Testis (tissue), 3 donors: ENCODE results near the gene CD300C. TPM values are rescaled to one million over a fixed set of nuclear protein-coding genes. Genes with fewer than 3 reads are reported as not detected.
A peak's percentile ranks its signal among the peaks of the same experiment; 100 is the strongest.

ENCODE experiments used
- DNase-seq: peaks from one replicate; pipeline ENCODE4 v3.0.0-alpha.2; 2019
- H3K27ac ChIP-seq, 2 donors: fragments of 200-600 bp; sonication (generic); one replicate each; pipeline ENCODE4 v1.5.1; 2019
- H3K27me3 ChIP-seq: fragments of 200-600 bp; sonication (generic); one replicate; pipeline ENCODE4 v1.5.1; 2019
- H3K36me3 ChIP-seq: fragments of 200-600 bp; sonication (generic); one replicate; pipeline ENCODE4 v1.5.1; 2017; ENCODE audit warnings: low read depth; ENCODE audit errors: missing control alignments
- H3K4me1 ChIP-seq: fragments of 200-600 bp; sonication (generic); one replicate; pipeline ENCODE4 v1.5.1; 2019
- H3K4me3 ChIP-seq, 2 donors: fragments of 200-600 bp; sonication (generic); one replicate each; pipeline ENCODE4 v1.5.1; 2017 to 2019
- H3K9me3 ChIP-seq: fragments of 200-600 bp; sonication (generic); one replicate; pipeline ENCODE4 v1.5.1; 2017
- CTCF ChIP-seq, 3 experiments: fragments of 450-650 bp in 2 of 3; fragments of 200-600 bp in 1 of 3; sonication (generic) in 1 of 3; IDR thresholded peaks; one replicate each; pipeline ENCODE4 v1.5.1; 2016 to 2019; ENCODE audit warnings: antibody characterized with exemption in 3 of 3, mild to moderate bottlenecking in 2 of 3, moderate library complexity in 1 of 3
- POLR2A ChIP-seq: fragments of 450-650 bp; IDR thresholded peaks from one replicate; pipeline ENCODE4 v1.6.1; 2017; ENCODE audit warnings: antibody characterized with exemption, mild to moderate bottlenecking, moderate library complexity
- WGBS, 2 donors: methylation state at CpG; one replicate each; pipeline ENCODE4 v1.1.5; 2018; 5-methylcytosine and 5-hydroxymethylcytosine counted together
- intact Hi-C: fragments of 100-400 bp; cut with DNase I; formaldehyde crosslinking; loops from one replicate; pipeline ENCODE4 v1.15.1; 2023; ENCODE audit warnings: low total_unique reads
- polyA plus RNA-seq: library from polyadenylated mRNA; stranded (reverse); fragments of 350-450 nt; fragmentation: Illumina TruSeq; extraction: RNeasy Lipid Tissue Mini Kit (QIAGEN cat#74804); gene quantifications from one replicate; pipeline ENCODE4 v1.2.3, GENCODE V29; 2014; ENCODE audit warnings: low read depth, low replicate concordance; ENCODE audit not compliant: insufficient read depth
- total RNA-seq, 2 donors: library from RNA; depleted of rRNA; stranded (reverse); fragments of >200 nt; gene quantifications; one replicate each; pipeline ENCODE4 v1.2.3, GENCODE V29; 2016

Gene CD300C
- total and polyA plus RNA-seq, 3 donors from 2014 or later, result 0.34 to 0.81 (median 0.39) TPM

- no peaks in the 10 kb centered on the region for H3K4me1 ChIP-seq
- WGBS, 2 donors, result 74 to 76% methylated on average over 6 to 10 of the region's 10 CpGs
- no peak for TF ChIP-seq CTCF (IDR thresholded peaks at IDR 0.05)
- no peak for TF ChIP-seq POLR2A
- intact Hi-C loops, result no loop called here
- DNase-seq, result no peak
- no peaks in the 10 kb centered on the region for H3K9me3 ChIP-seq
- no peaks in the 10 kb centered on the region for H3K27me3 ChIP-seq
- no peak overlapping the region for H3K27ac ChIP-seq
- H3K36me3 ChIP-seq, result no peaks in the 10 kb centered on the region
- no peak overlapping the region for H3K4me3 ChIP-seq
Observed at GRCh38 chr17:74539281-74539820, 6.6 kb downstream of the CD300C start.

- no peaks in the 10 kb centered on the region for H3K27me3 ChIP-seq
- no peak overlapping the region for H3K4me3 ChIP-seq
- H3K27ac ChIP-seq, result no peak overlapping the region
- no peaks in the 10 kb centered on the region for H3K36me3 ChIP-seq
- no peak for DNase-seq
- TF ChIP-seq POLR2A, result no peak
- no peak for TF ChIP-seq CTCF (IDR thresholded peaks at IDR 0.05)
- WGBS, 2 donors, result 68 to 75% methylated on average over 3 of the region's 3 CpGs
- no peaks in the 10 kb centered on the region for H3K4me1 ChIP-seq
- H3K9me3 ChIP-seq, result no peaks in the 10 kb centered on the region
- intact Hi-C loops, result no loop called here
Observed at GRCh38 chr17:74536890-74537289, 9.0 kb downstream of the CD300C start.

- Histone ChIP-seq H3K4me1 (no peaks in the 10 kb centered on the region), H3K27ac (peak overlapping the region in 1 of 2 donors; percentile 59), H3K9me3 (no peaks in the 10 kb centered on the region), H3K4me3 (peak overlapping the region in 1 of 2 donors; percentile 31), H3K36me3 (no peaks in the 10 kb centered on the region), H3K27me3 (no peaks in the 10 kb centered on the region)
- 46 to 50% methylated on average over 10 of the region's 10 CpGs for WGBS, 2 donors
- TF ChIP-seq POLR2A (no peak), CTCF (IDR thresholded peaks at IDR 0.05) (no peak)
- DNase-seq, result peak; percentile 70
- intact Hi-C loops, result no loop called here
Observed at GRCh38 chr17:74532115-74532514, 13.8 kb downstream of the CD300C start.

GRCh38 chr17:74531231-74531761, 14.6 kb downstream of the CD300C start, which contains the start of gene CD300LB:
Gene CD300LB, minus strand, starts transcription at chr17:74531475. Its CDS starts 125 bp downstream, at chr17:74531350.
- intact Hi-C loops, result no loop called here
- no peak for TF ChIP-seq CTCF (IDR thresholded peaks at IDR 0.05)
- 50 to 56% methylated on average over 10 of the region's 10 CpGs for WGBS, 2 donors
- no peak for DNase-seq
- Histone ChIP-seq H3K9me3 (no peaks in the 10 kb centered on the region), H3K4me1 (no peaks in the 10 kb centered on the region), H3K27ac (peak within 1 kb of the TSS in 1 of 2 donors; percentile 59), H3K27me3 (no peaks in the 10 kb centered on the region), H3K4me3 (peak within 1 kb of the TSS in 1 of 2 donors; percentile 31), H3K36me3 (no peaks in the 10 kb centered on the region)

GRCh38 chr17:74530831-74531150, 15.1 kb downstream of the CD300C start:
- intact Hi-C loops, result no loop called here
- Histone ChIP-seq H3K9me3 (no peaks in the 10 kb centered on the region), H3K4me1 (no peaks in the 10 kb centered on the region), H3K27ac (no peak overlapping the region), H3K4me3 (no peak overlapping the region), H3K27me3 (no peaks in the 10 kb centered on the region), H3K36me3 (no peaks in the 10 kb centered on the region)
- DNase-seq, result peak; percentile 9
- 73 to 89% methylated on average over 5 of the region's 5 CpGs for WGBS, 2 donors
- TF ChIP-seq CTCF (IDR thresholded peaks at IDR 0.05), result no peak
- no peak for TF ChIP-seq POLR2A
